Upper lobe of left lung (tissue), 6 donors: ENCODE data around the gene CTTNBP2. TPM values are rescaled to one million over a fixed set of nuclear protein-coding genes. Genes with fewer than 3 reads are reported as not detected.
A peak's percentile ranks its signal among the peaks of the same experiment; 100 is the strongest.

Experiments
- ATAC-seq, 2 donors: fragments of 200-7000 bp; cut with Tn5 transposase; one replicate each; pipeline ENCODE4 v1.9.1; 2022; ENCODE audit warnings: mild to moderate bottlenecking in 2 of 2, moderate library complexity in 2 of 2; ENCODE audit not compliant: low FRiP score in 2 of 2
- DNase-seq, 2 donors: peaks; one replicate each; pipeline ENCODE4 v3.0.0-alpha.2; 2019 to 2020
- H3K27ac ChIP-seq, 4 donors: fragments of 200-600 bp; sonication (generic); one replicate each; pipeline ENCODE4 v1.5.1; 2016 to 2019
- H3K27me3 ChIP-seq, 4 donors: fragments of 200-600 bp; sonication (generic); one replicate each; pipeline ENCODE4 v1.5.1; 2017 to 2019
- H3K36me3 ChIP-seq, 4 donors: fragments of 200-600 bp; sonication (generic); one replicate each; pipeline ENCODE4 v1.5.1; 2016 to 2019
- H3K4me1 ChIP-seq, 4 donors: fragments of 200-600 bp; sonication (generic); one replicate each; pipeline ENCODE4 v1.5.1; 2018 to 2019
- H3K4me3 ChIP-seq, 4 donors: fragments of 200-600 bp; sonication (generic); one replicate each; pipeline ENCODE4 v1.5.1; 2017 to 2019; ENCODE audit warnings: mild to moderate bottlenecking in 2 of 4, moderate library complexity in 1 of 4
- H3K9me3 ChIP-seq, 4 donors: fragments of 200-600 bp; sonication (generic); one replicate each; pipeline ENCODE4 v1.5.1; 2018 to 2019
- EP300 ChIP-seq, 4 donors: sonication (generic); formaldehyde crosslinking; IDR thresholded peaks; one replicate each; pipeline ENCODE4 v1.5.1; 2017; ENCODE audit warnings: antibody characterized with exemption in 4 of 4, control low read depth in 2 of 4
- POLR2A ChIP-seq, 4 donors: fragments of 450-650 bp; IDR thresholded peaks; one replicate each; pipeline ENCODE4 v1.5.1; 2016 to 2017; ENCODE audit warnings: antibody characterized with exemption in 4 of 4, mild to moderate bottlenecking in 2 of 4
- POLR2AphosphoS5 ChIP-seq, 2 donors: sonication (generic); formaldehyde crosslinking; IDR thresholded peaks; one replicate each; pipeline ENCODE4 v1.5.1; 2017; ENCODE audit warnings: antibody characterized with exemption in 2 of 2
- WGBS, 2 donors: methylation state at CpG; one replicate each; pipeline ENCODE4 v1.1.5; 2017 to 2018; 5-methylcytosine and 5-hydroxymethylcytosine counted together
- total RNA-seq, 6 donors: library from RNA; depleted of rRNA in 4 of 6; stranded (reverse); fragments of >200 nt in 4 of 6; gene quantifications; one replicate each; pipeline versions ENCODE4 v1.1.0 to v1.2.1, GENCODE V29; 2016 to 2021
- TF ChIP-seq, protein P1 (sequence below), 6 experiments: fragments of 450-650 bp in 4 of 6; fragments of 200-600 bp in 2 of 6; sonication (generic) in 2 of 6; IDR thresholded peaks; one replicate each; pipeline ENCODE4 v1.5.1; 2016 to 2019; ENCODE audit warnings: antibody characterized with exemption in 6 of 6
- donor health status: DM: no; HTN: no; CAD: no; lungs with moderate emphysema.
- donor health status: DM: no; HTN: yes; CAD: no; lungs with severe emphysema.

The CTTNBP2 gene
- total RNA-seq, 6 donors from 2014 or later = 3.3 to 7.0 (median 5.1) TPM

DNA sequence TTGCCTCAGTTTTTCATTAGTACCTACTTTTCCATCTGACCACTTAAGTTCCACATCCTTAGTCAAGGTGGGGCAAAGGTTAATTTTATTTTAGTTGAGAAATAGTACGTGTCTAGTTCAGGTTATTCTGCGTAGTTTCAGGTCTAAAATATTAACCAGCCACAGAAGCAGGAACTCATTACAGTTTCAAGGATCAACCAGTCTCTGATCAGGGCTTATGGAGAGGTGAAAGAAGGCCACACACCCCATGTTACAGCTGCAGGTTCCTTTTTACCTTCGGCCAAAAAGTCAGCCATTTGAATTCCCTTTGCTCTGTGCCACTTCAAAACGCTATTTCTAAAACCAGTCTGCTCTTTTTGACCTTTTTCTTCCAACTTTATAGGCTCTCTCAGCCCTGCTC, 134.2 kb downstream of the CTTNBP2 start:
- WGBS, 2 donors = 80 to 88% methylated on average over 4 of the region's 4 CpGs
- H3K27me3 ChIP-seq = no peaks in the 10 kb centered on the region
- DNase-seq = no peak
- H3K9me3 ChIP-seq = no peaks in the 10 kb centered on the region
- no peak overlapping the region for H3K4me3 ChIP-seq
- H3K27ac ChIP-seq = no peak overlapping the region
- H3K4me1 ChIP-seq = no peaks in the 10 kb centered on the region
- peaks cover 0 to 6% (median 0%) of the 10 kb centered on the region in 4 donors for H3K36me3 ChIP-seq
- TF ChIP-seq POLR2AphosphoS5 (IDR thresholded peaks at IDR 0.05) = no peak
- TF ChIP-seq, protein P1, sequence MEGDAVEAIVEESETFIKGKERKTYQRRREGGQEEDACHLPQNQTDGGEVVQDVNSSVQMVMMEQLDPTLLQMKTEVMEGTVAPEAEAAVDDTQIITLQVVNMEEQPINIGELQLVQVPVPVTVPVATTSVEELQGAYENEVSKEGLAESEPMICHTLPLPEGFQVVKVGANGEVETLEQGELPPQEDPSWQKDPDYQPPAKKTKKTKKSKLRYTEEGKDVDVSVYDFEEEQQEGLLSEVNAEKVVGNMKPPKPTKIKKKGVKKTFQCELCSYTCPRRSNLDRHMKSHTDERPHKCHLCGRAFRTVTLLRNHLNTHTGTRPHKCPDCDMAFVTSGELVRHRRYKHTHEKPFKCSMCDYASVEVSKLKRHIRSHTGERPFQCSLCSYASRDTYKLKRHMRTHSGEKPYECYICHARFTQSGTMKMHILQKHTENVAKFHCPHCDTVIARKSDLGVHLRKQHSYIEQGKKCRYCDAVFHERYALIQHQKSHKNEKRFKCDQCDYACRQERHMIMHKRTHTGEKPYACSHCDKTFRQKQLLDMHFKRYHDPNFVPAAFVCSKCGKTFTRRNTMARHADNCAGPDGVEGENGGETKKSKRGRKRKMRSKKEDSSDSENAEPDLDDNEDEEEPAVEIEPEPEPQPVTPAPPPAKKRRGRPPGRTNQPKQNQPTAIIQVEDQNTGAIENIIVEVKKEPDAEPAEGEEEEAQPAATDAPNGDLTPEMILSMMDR (IDR thresholded peaks at IDR 0.05) = no peak
- ATAC-seq = no peak

DNA sequence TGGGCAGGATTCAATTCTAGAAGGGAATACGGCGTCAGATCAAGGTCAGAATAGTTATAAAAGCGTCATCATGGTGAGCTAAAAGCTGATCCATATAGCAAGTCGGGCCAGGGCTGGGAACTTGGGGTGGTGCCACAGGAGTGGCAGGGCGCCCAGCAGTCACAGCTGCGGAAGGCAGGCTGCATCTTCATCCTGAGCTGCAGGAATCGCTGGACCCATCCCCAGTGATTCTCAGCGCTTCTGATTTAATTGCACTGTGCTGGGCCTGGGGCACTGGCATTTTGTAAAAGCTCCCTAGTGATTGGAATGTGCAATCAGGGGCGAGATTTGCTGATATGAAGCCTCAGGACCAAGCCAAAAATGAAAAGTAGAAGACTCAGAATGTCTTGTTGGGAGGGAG, 135.3 kb downstream of the CTTNBP2 start:
- ATAC-seq = no peak
- WGBS, 2 donors = 91 to 97% methylated on average over 9 of the region's 9 CpGs
- no peaks in the 10 kb centered on the region for H3K4me1 ChIP-seq

DNA sequence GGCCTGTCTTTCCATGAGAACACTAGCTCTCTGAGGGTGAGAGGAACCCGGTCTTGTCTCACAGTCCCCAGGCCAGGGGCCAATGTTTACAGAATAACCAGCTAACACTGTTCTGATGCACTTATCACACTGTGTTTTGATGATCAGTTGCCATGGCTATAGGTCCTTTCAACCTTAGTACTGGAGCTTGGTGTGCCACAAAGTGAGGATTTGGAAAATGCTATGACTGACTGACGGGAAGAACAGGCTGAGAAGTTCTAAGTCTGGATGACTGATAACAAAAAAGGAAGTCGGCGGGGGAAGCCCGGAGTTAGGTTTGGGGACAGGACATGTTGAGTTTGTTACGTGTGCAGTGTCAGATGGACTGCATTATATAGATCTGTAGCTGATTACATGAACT, 141.8 kb downstream of the CTTNBP2 start:
- TF ChIP-seq, protein P1 (IDR thresholded peaks at IDR 0.05) = no peak
- TF ChIP-seq POLR2A (IDR thresholded peaks at IDR 0.05) (no peak), EP300 (IDR thresholded peaks at IDR 0.05) (no peak), POLR2AphosphoS5 (IDR thresholded peaks at IDR 0.05) (no peak)
- DNase-seq = no peak
- Histone ChIP-seq H3K36me3 (peaks cover 0 to 6% (median 0%) of the 10 kb centered on the region in 4 donors), H3K27ac (no peak overlapping the region), H3K4me1 (no peaks in the 10 kb centered on the region), H3K27me3 (no peaks in the 10 kb centered on the region), H3K9me3 (no peaks in the 10 kb centered on the region), H3K4me3 (no peak overlapping the region)
- peak; percentile 43 to 71 for ATAC-seq
- WGBS, 2 donors = 34 to 44% methylated on average over 6 of the region's 6 CpGs

More for the DNA sequence above, 135.3 kb downstream of the CTTNBP2 start:
- Histone ChIP-seq H3K36me3 (peaks cover 0 to 6% (median 0%) of the 10 kb centered on the region in 4 donors), H3K4me3 (no peak overlapping the region), H3K27me3 (no peaks in the 10 kb centered on the region), H3K27ac (no peak overlapping the region), H3K9me3 (no peaks in the 10 kb centered on the region)
- no peak for TF ChIP-seq POLR2AphosphoS5 (IDR thresholded peaks at IDR 0.05)
- TF ChIP-seq, protein P1 (IDR thresholded peaks at IDR 0.05) = no peak
- no peak for TF ChIP-seq EP300 (IDR thresholded peaks at IDR 0.05)
- no peak for TF ChIP-seq POLR2A (IDR thresholded peaks at IDR 0.05)
- no peak for DNase-seq

DNA sequence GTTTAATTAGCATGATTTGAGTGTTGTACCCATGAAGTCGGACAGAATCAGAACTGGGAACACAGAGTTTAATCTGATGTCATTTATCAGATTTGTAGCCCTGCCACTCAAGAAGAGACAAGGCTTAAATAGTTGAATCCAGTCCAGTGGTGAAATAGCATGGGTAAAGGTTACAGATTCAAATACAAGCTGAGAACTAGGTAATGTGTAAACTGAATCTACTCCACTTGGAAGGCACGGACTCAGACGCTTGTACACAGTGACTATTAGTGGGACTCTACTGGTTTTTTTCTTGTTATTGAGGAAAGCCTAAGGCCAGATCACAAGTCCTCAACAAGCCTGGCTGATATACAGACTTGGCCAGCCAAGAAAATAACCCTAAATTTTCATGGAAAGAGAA, 142.9 kb downstream of the CTTNBP2 start:
- no peak overlapping the region for H3K4me3 ChIP-seq
- peaks cover 0 to 6% (median 0%) of the 10 kb centered on the region in 4 donors for H3K36me3 ChIP-seq
- WGBS, 2 donors = 60 to 82% methylated on average over 3 of the region's 3 CpGs
- no peak for DNase-seq
- H3K27ac ChIP-seq = no peak overlapping the region
- TF ChIP-seq POLR2A (IDR thresholded peaks at IDR 0.05) = no peak
- TF ChIP-seq EP300 (IDR thresholded peaks at IDR 0.05) = no peak
- no peak for TF ChIP-seq POLR2AphosphoS5 (IDR thresholded peaks at IDR 0.05)
- TF ChIP-seq, protein P1 (IDR thresholded peaks at IDR 0.05) = no peak
- H3K4me1 ChIP-seq = no peaks in the 10 kb centered on the region
- ATAC-seq = no peak
- H3K9me3 ChIP-seq = no peaks in the 10 kb centered on the region
- H3K27me3 ChIP-seq = no peaks in the 10 kb centered on the region

DNA sequence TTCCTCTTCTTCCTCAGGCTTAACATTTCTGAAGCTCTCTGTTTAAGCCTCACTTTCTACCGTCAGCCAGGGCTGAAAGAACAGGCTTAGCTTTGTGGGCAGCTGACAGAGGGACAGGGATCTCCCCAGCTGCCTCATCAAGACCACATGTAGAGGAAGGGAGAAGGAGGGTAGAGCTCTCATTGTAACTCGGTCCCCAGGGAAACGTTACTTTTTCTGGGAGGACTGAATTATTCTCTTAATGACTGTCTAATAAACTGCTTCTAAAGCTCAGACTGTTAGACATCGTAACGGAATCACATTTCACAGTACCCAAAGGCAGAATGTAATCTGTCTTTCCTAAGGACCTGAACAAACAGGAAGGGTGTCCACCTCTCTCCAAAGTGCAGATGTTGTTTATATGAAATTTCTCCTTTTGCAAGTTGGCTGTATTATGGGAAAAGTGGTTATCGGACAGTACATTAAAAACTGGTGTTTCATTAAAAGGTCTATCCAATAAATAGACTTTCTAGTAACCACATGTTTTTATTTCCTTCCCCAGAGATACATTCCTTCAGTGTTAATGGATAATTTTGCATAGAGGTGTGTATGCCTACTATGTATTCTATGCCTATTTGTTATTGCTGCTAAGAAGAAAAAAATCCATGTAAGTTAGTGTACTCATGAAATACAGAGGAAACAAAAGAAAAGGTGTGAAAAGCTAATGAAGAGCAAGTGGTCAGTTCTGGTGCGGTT, 144.2 kb downstream of the CTTNBP2 start:
- no peak overlapping the region for H3K27ac ChIP-seq
- no peak for ATAC-seq
- no peak for DNase-seq

More for the DNA sequence above, 144.2 kb downstream of the CTTNBP2 start:
- Histone ChIP-seq H3K9me3 (no peaks in the 10 kb centered on the region), H3K27me3 (no peaks in the 10 kb centered on the region), H3K36me3 (no peaks in the 10 kb centered on the region), H3K4me3 (no peak overlapping the region), H3K4me1 (no peaks in the 10 kb centered on the region)
- no peak for TF ChIP-seq POLR2A (IDR thresholded peaks at IDR 0.05)
- TF ChIP-seq POLR2AphosphoS5 (IDR thresholded peaks at IDR 0.05) = no peak
- TF ChIP-seq, protein P1 (IDR thresholded peaks at IDR 0.05) = no peak
- no peak for TF ChIP-seq EP300 (IDR thresholded peaks at IDR 0.05)
- 52 to 66% methylated on average over 7 of the region's 7 CpGs for WGBS, 2 donors
